Activated naive CD4-positive, alpha-beta T cell (primary cell): ENCODE measurements around the gene ZBTB43.

Experiments used
- DNase-seq, 4 experiments: peaks; one replicate each; lab custom pipeline; 2025; lab: John Stamatoyannopoulos, UW

Gene ZBTB43

GRCh38 chr9:126886034-126886822 lies 81.4 kb downstream of the ZBTB43 start:
- DNase-seq: no peak

GRCh38 chr9:126886897-126887296 lies 82.1 kb downstream of the ZBTB43 start:
- no peak for DNase-seq
